ENCODE data around the gene SLC2A11. TPM values are rescaled to one million over a fixed set of nuclear protein-coding genes. Genes with fewer than 3 reads are reported as not detected.
"Not testable (repeated sequence)": the region's sequence is repeated elsewhere in the genome, so short reads cannot be mapped to it uniquely, and the experiment has no call there.

SLC2A11 gene
- total and polyA plus RNA-seq, 12 donors: 11.3 to 35.3 (median 20.8) TPM

DNA sequence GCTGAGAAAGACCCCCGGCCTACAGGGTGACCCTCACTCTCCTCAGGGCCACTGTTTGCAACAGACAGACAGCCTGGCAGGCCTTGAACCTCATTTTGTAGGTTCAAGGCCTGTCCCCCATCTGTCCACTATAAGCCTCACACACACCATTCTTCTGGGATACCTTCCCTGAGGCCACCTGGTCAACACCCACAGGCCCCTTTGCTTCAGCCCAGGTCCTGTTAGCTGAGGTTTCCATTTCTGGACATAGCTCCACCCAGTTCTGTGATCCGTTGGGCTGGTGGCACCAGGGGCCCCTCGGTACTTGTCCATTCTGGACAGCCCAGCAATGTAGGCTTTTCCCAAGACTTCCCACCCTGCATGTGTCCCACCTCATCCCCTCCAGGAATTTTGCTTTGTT lies 39.6 kb downstream of the SLC2A11 start:
- intact Hi-C loops (cut with DNase I): no loop called here
- WGBS, 4 donors: 77 to 90% (median 85%) methylated on average over 3 of the region's 3 CpGs

GRCh38 chr22:23898006-23898974 lies 40.6 kb downstream of the SLC2A11 start:
- Histone ChIP-seq H3K4me1 (replicated peaks in 1 of 2) (peaks cover 2 to 23% of the 10 kb centered on the region in 2 donors), H3K27ac (peak overlapping the region in 1 of 5 donors; percentile 11), H3K36me3 (replicated peaks in 1 of 2) (peaks cover 0 to 18% of the 10 kb centered on the region in 2 donors), H3K4me3 (no peak overlapping the region), H3K9me3 (replicated peaks in 1 of 3) (no peaks in the 10 kb centered on the region), H3K27me3 (no peaks in the 10 kb centered on the region)
- TF ChIP-seq POLR2A (IDR thresholded peaks at IDR 0.05) (no peak), CTCF (IDR thresholded peaks at IDR 0.05) (no peak)
- WGBS, 4 donors: 63 to 72% (median 67%) methylated on average over 7 to 8 of the region's 8 CpGs
- DNase-seq: peak in 1 of 7 donors; percentile 9
- intact Hi-C loops (cut with DNase I): no loop called here

More for the DNA sequence above, 39.6 kb downstream of the SLC2A11 start:
- Histone ChIP-seq H3K27me3 (no peaks in the 10 kb centered on the region), H3K9me3 (replicated peaks in 1 of 3) (no peaks in the 10 kb centered on the region), H3K27ac (no peak overlapping the region), H3K36me3 (replicated peaks in 1 of 2) (peaks cover 0 to 18% of the 10 kb centered on the region in 2 donors), H3K4me1 (replicated peaks in 1 of 2) (peaks cover 0 to 24% of the 10 kb centered on the region in 2 donors), H3K4me3 (no peak overlapping the region)
- DNase-seq: no peak
- TF ChIP-seq CTCF (IDR thresholded peaks at IDR 0.05) (no peak), POLR2A (IDR thresholded peaks at IDR 0.05) (no peak)

DNA sequence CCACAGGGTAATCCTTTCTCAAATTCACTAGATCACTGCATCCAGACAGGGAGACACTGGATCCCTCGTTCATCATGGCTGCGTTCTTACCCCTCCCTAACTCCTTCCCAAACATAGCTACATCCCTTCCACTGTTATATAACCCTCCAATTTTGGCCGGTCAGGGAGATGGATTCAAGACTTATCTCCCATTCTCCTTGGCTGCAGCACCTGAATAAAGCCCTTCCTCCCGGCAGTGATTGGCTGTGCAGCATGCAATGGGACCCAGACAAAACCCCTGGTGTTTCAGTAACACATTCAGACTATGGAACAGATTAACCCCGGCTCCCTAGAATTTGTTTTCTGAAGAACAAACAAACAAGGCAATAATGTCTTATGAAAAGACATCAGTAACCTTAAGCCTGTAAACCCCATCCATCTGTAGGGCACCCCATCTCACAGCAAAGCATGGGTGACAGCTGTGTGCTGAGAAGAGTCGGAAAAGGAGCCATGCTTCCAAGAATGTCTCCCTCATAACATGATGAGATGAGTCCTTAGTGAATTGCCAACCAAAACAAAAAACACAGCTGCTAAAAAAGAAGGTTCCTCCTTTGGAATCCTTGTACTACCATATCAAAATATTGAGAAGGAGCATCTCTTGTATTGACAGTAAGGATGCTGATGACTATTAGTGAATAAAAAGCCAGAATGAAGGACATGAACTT lies 41.5 kb downstream of the SLC2A11 start:
- H3K27me3 ChIP-seq: no peaks in the 10 kb centered on the region
- peaks cover 0 to 18% of the 10 kb centered on the region in 2 donors for H3K36me3 ChIP-seq (replicated peaks in 1 of 2)
- H3K27ac ChIP-seq: no peak overlapping the region
- no peaks in the 10 kb centered on the region for H3K9me3 ChIP-seq (replicated peaks in 1 of 3)
- H3K4me1 ChIP-seq (replicated peaks in 1 of 2): peaks cover 4 to 18% of the 10 kb centered on the region in 2 donors
- DNase-seq: peak in 1 of 7 donors; percentile 10
- 74 to 82% (median 79%) methylated on average over 6 of the region's 6 CpGs for WGBS, 4 donors
- intact Hi-C loops (cut with DNase I): no loop called here
- TF ChIP-seq CTCF (IDR thresholded peaks at IDR 0.05): no peak
- no peak for TF ChIP-seq POLR2A (IDR thresholded peaks at IDR 0.05)
- no peak overlapping the region for H3K4me3 ChIP-seq

DNA sequence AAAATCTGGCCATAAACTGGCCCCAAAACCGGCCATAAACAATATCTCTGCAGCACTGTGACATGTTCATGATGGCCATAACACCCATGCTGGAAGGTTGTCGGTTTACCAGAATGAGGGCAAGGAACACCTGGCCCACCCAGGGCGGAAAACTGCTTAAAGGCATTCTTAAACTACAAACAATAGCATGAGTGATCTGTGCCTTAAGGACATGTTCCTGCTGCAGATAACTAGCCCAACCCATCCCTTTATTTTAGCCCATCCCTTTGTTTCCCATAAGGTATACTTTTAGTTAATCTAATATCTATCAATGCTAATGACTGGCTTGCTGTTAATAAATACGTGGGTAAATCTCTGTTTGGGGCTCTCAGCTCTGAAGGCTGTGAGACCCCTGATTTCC lies 42.6 kb downstream of the SLC2A11 start:
- DNase-seq; H3K9me3 ChIP-seq (replicated peaks in 1 of 3); H3K4me3 ChIP-seq; H3K27ac ChIP-seq; H3K27me3 ChIP-seq; intact Hi-C loops (cut with DNase I): not testable (repeated sequence)
- H3K4me1 ChIP-seq (replicated peaks in 1 of 2): peaks cover 4 to 14% of the 10 kb centered on the region in 2 donors
- 81 to 95% (median 90%) methylated on average over 4 of the region's 4 CpGs for WGBS, 4 donors
- peaks cover 0 to 18% of the 10 kb centered on the region in 2 donors for H3K36me3 ChIP-seq (replicated peaks in 1 of 2)

All from adrenal gland (tissue), 12 donors.